ENCODE data around the gene SLC6A19.

- TF ChIP-seq POLR2A (IDR thresholded peaks at IDR 0.05): no peak
- no peak for TF ChIP-seq CTCF (IDR thresholded peaks at IDR 0.05)
These were observed 1.5 kb upstream of the SLC6A19 start for GRCh38 chr5:1199649-1200494.

Measured in stomach (tissue), 4 donors.